Hematopoietic multipotent progenitor cell (in vitro differentiated cells): ENCODE results near the gene TMEM240. TPM values are rescaled to one million over a fixed set of nuclear protein-coding genes. Genes with fewer than 3 reads are reported as not detected.
"Not testable (repeated sequence)": the region's sequence is repeated elsewhere in the genome, so short reads cannot be mapped to it uniquely, and the experiment has no call there.

Experiments used
- DNase-seq, 3 donors: peaks; one replicate each; pipeline ENCODE4 v3.0.0-alpha.2; 2011 to 2015; ENCODE audit warnings: low read depth in 2 of 3, low spot score in 2 of 3
- total RNA-seq: library from RNA; depleted of rRNA; stranded (reverse); fragments of >200 nt; gene quantifications from one replicate; pipeline ENCODE4 v1.2.3, GENCODE V29; 2012

Gene TMEM240
- total RNA-seq, 1 donor, result 1.1 TPM

- DNase-seq, result no peak
These were observed 18.2 kb upstream of the TMEM240 start for GRCh38 chr1:1558591-1558990.

- not testable (repeated sequence) for DNase-seq
These were observed 17.3 kb upstream of the TMEM240 start for GRCh38 chr1:1557688-1558087.

GRCh38 chr1:1556961-1557360 is 16.5 kb upstream of the TMEM240 start:
- DNase-seq, result not testable (repeated sequence)

DNA sequence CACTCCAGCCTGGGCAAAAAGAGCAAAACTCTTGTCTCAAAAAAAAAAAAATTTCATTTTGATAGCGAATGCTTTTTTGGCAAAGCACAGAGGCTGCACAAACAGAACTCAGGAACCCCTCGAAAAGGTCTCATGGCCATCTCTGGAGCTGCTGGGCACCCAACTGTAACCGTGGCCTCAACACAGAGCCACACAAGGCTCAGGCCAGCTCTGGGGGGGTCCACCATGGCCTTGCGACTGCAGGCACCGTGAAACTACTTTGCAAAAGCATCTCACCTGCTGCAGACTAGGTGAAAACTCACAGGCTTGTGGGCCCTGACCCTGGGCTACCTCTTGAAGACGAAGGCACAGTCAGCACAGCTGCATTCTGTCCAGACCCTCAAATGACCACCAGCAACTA is 16.1 kb upstream of the TMEM240 start:
- DNase-seq, result no peak

DNA sequence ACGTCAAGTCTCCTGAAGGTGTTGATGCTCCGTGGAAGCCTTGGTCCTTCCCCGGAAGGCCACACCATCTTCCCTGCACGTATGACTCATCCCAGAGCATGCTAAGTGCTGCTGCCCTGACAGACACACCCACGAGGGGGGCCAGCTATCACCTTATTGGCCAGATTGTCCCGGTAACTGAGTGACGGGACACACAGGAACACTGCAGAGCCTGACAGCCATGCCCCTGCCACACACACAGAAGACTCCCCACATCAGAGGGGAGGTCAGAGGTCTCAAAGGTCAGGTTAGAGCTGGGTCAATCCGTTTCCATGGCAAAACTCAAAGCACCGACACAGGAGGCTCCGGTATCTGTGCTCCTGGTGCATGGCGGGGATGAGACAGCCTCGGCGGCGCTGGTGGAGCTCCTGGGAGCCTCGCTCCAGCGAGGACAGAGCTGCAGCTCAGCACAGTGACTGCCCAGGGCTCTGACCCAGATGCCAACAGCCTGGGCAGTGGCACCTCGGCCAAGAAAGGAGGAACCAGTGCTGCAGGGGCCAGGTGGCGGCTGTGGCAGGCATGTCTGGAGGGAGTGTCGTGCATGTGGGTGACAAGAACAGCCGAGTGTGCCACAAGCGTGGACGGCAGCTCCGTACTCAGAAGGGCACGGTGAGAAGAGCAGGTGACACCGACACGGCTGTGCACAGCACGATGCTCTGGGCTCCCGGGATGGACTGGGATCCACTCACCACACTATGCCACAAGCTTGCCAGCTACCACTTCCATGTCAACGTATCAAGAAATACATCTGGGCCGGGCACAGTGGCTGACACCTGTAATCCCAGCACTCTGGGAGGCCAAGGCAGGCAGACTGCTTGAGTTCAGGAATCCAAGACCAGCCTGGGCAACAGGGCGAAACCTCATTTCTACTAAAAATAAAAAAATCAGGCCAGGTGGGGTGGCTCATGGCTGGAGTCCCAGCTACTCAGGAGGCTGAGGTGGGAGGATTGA is 14.8 kb upstream of the TMEM240 start:
- DNase-seq, result no peak

- DNase-seq, result no peak
These were observed 14.1 kb upstream of the TMEM240 start for GRCh38 chr1:1554550-1554925.

- no peak for DNase-seq
These were observed 13.5 kb upstream of the TMEM240 start for GRCh38 chr1:1553821-1554494.

DNA sequence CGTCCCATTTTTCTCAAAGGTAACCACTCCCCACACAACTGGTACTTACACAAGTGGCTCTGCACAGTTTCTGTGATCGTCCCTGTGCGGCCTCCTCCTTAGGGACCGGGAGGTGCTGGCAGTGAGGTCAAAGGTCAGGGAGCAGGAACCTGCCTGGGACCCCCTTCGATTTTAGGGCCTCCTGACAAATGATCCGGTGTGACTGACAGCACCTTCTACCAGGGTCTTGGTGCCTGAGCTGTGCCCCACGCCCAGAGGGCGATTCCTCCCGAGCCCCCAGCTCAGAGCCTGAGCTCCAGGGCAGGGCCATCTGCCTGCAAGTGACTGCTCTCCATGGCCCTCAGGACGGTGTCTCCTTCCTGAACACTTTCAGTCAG is 11.8 kb upstream of the TMEM240 start:
- DNase-seq, result no peak

- DNase-seq, result no peak
These were observed 11.3 kb upstream of the TMEM240 start for GRCh38 chr1:1551524-1552262.

DNA sequence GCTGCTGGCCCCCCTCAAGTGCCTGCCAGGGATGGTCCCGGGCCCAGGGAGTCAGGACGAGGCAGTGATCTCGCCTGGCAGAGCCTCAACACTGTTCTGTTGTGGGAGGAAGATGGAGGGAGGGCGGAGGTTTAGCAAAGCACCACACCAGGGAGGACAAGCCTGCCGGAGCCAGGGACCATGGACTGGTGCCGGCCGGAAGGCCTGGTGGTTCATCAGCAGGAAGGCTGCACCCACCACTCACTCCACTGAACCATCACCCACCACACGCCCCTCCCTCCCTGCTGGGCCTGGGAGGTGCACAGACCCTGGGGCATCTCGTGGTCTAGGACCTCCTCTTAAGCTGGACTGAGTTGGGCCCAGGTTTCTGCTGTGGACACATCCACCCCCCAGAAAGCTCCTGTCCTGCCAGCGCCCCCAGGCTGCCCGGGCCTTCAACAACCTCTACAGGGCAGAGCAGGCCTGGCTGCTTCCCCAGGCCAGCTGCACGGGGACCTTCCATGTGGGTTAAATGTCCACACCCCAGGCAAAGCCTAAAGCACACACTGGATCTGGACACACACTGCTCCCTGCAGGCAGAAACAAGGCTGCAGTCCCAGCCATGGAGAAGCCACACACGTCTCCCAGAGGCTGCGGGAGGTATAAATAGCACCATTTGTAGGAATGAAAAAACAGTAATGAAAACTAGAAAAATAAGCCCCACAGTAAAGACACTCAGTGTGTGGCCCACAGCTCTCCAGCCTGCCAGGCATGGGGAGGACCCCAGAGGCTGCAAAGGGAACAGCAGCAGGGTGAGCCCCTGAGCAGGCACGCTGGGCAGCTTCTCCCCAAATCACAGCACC is 10.4 kb upstream of the TMEM240 start:
- DNase-seq, result peak in 1 of 3 donors; percentile 37

- DNase-seq, result no peak
These were observed 9.7 kb upstream of the TMEM240 start for GRCh38 chr1:1550087-1550486.

DNA sequence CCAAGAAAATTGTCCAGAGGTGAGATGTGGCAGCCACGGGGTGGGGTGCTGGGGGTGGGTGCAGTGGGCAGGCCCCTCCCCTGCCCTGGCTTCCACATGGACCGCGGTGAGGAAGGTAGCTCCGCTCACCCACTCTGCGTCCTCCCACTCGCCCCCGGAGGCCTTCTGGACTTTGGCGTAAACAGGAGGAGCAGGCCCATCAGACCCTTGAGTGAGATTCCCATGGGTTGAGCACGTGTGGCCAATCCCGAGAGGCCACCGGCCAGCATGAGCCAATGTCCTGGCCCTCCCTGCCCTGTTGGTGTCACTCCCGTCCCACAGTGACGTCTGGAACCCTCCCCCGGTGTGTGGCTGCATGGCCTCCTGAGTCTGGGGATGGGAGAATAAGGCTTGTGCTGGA is 8.2 kb upstream of the TMEM240 start:
- DNase-seq, result no peak

GRCh38 chr1:1547476-1547875 is 7.1 kb upstream of the TMEM240 start:
- no peak for DNase-seq

DNA sequence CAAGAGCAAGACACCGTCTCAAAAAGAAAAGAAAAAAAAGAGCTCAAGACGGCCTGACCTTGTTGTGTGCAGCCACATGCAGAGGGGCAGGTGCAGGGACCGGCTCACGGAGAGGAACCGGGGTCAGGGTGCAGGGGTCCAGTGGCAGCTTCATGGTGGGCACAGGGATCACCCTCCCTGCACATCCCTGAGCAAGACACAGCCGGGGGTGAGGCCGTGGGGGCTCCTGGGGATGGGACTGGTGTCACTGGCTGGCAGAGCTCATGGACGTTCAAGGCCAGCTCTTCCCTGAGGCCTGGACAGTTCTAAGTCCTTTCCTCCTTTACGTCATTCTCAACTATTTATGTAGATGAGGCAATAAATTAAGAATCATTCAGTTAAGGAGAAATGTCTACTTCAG is 6.6 kb upstream of the TMEM240 start:
- DNase-seq, result no peak

- no peak for DNase-seq
These were observed 5.7 kb upstream of the TMEM240 start for GRCh38 chr1:1545946-1546737.

DNA sequence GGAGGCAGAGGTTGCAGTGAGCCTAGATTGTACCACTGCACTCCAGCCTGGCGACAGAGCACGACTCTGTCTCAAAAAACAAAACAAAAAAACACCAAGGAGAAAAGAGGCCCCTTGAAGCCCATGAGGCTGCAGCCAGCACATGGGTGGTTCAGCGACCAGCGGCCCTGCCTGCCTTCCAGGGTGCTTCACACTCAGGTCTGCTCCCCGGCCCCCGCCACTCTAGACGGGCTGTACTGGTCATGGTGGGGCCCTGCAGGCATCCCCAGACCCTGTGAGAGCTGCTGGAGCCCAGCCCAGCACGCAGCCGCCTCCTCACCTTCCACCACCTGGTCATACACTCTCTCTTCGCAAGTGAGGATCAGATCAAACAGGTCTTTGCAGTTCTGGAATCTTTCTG is 4.1 kb upstream of the TMEM240 start:
- no peak for DNase-seq

DNA sequence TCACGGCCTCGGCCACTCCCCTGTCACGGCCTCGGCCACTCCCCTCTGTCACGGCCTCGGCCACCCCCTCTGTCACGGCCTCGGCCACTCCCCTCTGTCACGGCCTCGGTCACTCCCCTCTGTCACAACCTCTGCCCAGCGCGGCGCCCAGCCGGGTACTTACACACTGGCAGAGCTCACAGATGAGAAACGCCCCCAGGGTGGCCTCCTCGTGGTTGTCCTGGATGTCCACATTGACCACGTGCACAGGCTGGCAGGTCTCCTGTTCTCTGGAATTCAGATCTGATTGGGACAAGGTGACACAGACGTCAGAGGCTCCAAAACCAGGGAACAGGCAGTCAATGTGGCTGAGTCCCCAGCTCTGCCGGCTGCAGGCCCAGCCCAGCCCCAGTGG is 3.3 kb upstream of the TMEM240 start:
- DNase-seq, result no peak

- DNase-seq, result no peak
These were observed 2.6 kb upstream of the TMEM240 start for GRCh38 chr1:1542766-1543705.
